Inflammatory macrophage treated with lipopolysaccharide for 4 hours (primary cell): ENCODE measurements around the gene CFAP77.

Experiments used
- DNase-seq: peaks from one replicate; pipeline ENCODE4 v3.0.0-alpha.2; 2020

Gene CFAP77

DNA sequence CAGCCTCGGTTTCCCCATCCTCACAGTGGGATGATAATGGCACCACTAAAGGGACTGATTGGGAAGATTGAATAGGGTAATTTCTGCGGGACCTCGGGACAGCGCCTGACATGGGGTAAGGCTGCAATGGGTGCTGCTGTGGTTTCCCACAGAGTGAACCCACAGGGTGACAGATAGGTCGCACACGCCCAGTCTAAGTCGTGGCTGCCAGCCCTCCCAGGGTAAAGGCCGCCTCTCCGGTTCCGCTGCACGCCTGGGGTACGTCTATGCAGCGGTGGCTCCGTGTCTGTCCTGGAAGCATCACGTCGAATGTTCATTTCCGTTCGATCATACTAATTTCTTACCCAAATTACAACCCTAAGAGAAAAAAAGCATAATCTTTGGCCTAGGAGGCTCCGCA, 631 bp downstream of the CFAP77 start:
- no peak for DNase-seq

DNA sequence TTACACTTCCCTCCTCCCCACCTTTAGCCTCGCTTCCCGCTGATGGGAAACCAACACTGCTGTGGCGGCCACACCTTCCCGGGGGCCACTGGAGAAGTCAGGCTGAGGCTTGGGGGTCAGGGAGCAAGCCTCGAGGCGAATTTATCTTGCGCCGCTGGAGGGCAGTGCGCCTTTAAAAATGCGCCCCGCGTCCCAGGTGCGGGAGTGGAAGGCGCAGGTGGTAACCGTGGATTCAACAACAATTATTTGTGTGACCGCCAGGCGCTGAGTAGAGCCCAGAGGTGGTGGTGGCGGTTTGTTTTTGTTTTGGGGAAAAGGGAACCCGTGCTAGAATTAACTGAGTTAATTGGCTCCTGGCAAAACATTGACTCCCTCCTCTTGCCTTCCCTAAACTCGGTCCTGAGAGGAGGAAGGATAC, 1.1 kb downstream of the CFAP77 start:
- DNase-seq = peak; percentile 10

DNA sequence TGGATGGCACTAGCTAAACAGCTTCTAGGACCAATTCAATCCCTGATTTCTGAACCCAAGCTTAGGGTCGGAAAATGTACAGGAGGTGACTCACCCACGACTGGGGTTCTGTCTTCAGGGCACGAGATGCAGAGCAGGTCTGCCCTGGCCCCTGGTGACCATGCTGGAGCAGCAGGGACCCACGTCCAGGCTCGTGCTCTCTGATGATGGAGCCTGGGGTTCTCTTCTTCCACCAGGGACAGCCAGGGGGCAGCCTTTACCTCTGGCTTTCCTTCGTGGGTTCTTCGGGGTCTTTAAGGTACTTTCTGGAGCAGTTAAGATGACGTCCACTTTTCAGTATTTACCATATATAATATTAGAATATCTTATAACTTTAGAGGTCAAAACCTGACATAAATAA, 2.1 kb downstream of the CFAP77 start:
- peak; percentile 21 for DNase-seq

- DNase-seq = no peak
Measured at GRCh38 chr9:132413926-132414325, 3.9 kb downstream of the CFAP77 start.

DNA sequence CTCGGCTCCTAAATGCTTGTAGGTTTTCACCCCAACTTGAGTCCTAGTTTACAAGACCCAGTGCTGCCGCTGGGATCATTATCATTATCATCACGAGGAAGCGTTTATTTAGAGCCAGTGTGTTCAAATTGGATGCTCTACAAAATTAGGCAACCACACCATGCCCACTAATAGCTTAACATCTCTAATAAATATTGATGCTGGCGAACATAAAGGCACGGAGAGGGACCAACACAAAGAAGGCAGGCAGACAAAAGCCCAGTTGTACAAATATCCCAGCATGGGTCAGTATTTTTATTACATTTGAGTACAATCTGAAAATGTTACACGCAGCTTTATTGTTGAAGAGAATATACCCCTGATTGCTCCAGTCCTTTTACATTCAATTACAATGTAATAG, 4.7 kb downstream of the CFAP77 start:
- no peak for DNase-seq

GRCh38 chr9:132415181-132415580, 5.2 kb downstream of the CFAP77 start:
- DNase-seq = no peak

- no peak for DNase-seq
Measured at GRCh38 chr9:132418726-132419363, 8.8 kb downstream of the CFAP77 start.

DNA sequence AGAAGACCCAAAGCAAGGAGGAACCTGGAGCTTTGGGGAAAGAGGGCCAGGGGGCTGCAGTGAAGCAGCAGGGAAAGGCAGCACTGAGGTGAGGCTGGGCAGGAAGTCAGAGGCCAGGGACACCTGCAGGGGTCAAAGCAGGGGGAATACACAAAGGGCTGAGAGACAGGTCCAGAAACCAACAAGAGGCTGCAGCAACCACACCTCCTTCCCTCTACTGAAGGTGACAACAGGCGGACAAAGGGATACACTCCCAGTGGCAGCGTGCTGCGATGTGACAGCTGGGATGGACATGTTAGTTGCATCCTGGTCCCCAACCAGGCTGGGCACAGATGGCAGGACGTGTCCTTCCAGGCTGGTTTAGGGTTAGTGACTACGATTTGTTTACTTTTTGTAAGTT, 12.6 kb downstream of the CFAP77 start:
- no peak for DNase-seq

GRCh38 chr9:132423503-132423902, 13.5 kb downstream of the CFAP77 start:
- DNase-seq = no peak

DNA sequence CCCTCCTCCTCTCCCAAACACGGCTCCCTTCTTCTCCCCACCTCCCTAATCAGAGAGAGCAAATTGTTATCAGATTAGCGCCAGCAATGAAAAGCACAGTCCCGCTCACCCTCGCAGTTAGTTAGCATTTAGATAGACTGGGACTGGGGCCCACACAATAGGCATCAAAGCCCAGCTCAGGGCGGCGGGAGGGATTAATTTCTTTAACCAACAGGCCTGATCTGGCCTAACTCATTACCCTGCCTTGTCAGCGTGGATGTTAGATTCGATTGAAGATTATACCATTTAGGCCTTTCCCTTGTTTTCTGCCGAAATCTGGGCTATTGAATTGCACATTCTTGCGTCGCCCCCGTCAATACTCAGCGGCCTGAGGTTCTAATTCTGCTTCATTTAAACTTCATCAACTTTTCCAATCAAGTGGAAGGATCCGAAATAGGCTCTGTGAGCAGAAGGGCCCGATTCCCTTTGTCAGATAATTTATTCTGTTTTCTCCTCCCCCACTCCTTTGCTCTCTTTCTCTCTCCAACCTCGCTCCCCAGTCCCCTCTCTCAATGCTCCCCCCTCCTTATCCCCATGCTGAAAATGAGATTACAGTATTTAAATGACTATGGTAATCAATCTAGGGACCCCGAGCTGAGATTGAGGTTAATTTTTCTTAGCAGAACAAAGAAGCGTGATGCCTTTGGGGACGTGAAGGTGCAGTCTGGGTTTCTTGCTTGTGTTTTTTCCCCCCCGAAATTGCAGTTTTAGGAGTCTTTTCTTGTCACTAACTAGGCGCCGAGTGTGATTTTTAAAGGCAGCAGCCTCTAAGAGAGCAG, 15.1 kb downstream of the CFAP77 start:
- DNase-seq = no peak

- no peak for DNase-seq
Measured at GRCh38 chr9:132425675-132426062, 15.7 kb downstream of the CFAP77 start.

- DNase-seq = no peak
Measured at GRCh38 chr9:132426639-132427414, 16.8 kb downstream of the CFAP77 start.

GRCh38 chr9:132430998-132431397, 21.0 kb downstream of the CFAP77 start:
- DNase-seq = no peak

DNA sequence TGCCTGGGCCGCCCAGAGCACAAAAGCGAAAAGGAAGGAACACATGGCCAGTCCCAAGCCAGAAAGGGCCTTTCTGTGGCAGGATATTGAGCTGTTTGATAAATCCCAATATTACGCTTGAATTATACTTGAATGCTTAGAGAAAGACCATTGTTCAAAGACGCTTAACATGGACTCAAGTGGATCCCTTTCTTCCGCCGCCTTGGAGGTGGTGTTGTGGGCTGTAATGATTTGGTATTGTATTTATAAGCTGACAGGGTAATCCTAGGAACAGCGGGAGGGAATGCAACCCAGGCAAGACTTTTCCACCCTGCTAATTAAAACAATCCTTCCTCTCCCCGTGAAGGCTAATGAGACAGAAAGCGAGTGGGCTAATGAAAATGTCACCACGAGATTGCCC, 24.9 kb downstream of the CFAP77 start:
- no peak for DNase-seq

DNA sequence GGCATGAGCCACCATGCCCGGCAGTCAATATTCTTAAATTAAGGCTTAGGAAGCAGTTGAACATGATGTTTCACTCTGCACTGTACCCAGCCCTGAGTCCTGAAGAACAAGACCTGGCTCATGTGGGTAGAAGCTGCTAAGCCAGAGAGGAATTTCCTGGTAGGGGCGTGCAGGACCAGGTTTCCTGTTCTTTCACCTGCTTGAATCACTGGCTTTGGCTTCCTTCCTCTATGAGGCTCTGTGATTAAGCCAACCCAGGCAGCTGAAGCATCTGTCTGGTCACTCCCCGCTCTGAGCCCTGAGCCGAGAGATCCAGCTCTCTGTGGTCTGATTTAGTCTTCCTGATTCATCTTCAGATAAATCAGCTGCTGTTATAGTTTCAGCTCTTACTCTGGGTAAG, 29.1 kb downstream of the CFAP77 start:
- no peak for DNase-seq

- DNase-seq = no peak
Measured at GRCh38 chr9:132440735-132441134, 30.7 kb downstream of the CFAP77 start.

DNA sequence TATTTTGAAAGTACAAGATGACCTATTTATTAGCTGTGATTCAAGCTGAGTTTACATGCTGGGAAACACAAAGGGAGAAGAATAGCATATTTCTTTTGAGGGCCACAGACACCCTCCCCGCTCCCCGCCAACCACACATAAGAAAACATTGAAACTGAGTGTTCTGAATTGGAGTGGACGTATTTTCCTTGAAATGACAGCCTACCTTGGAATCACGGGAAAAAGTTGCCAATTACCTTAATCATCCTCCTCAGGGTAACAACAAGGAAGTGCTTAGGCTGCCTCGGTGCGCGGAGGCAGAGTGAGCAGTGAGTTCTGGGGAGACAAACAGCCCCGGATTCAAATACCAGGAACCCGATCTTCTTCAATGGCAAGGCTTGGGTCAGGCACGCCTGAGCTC, 31.4 kb downstream of the CFAP77 start:
- DNase-seq = no peak

- DNase-seq = no peak
Measured at GRCh38 chr9:132443951-132444607, 34.1 kb downstream of the CFAP77 start.

DNA sequence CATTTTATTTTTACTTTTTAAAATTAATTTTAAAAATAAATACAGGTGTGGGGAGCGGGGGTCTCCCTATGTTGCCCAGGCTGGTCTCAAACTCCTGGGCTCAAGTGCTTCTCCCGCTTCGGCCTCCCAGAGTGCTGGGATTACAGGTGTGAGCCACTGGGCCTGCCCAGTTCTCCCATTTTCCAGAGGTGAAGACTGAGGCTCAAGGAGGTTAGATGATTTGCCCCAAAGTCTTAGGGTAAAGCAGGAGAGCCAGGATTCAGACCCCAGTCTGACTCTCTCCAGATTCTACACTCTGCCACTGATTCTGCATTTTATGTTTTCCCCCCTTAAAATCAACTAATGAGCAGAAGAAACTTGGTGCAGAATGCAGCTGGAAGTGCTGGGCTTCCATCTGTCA, 36.9 kb downstream of the CFAP77 start:
- DNase-seq = no peak

GRCh38 chr9:132447346-132447745, 37.3 kb downstream of the CFAP77 start:
- no peak for DNase-seq

GRCh38 chr9:132447902-132448301, 37.9 kb downstream of the CFAP77 start:
- DNase-seq = no peak

DNA sequence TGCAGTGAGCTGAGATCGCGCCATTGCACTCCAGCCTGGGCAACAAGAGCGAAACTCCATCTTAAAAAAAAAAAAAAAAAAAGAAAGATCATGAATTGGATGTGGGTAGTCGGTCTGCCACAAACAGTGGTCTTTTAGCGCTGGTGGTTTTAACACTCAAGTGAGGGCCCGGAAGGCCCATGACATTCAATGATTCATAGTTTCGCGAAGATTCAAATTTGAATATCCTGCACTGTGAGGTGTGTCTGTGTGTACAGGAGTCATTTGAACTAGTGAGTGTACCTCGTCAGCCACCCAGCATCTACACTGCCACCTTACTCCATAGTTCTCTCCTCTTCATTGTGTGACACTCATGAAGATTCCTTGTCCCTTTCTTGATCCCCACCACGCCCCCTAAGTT, 41.3 kb downstream of the CFAP77 start:
- DNase-seq = no peak

GRCh38 chr9:132456241-132456640, 46.2 kb downstream of the CFAP77 start:
- no peak for DNase-seq
